Parathyroid adenoma (tissue), 2 donors: ENCODE measurements around the gene SEC61B.

Experiments
- H2AFZ ChIP-seq: fragments of 300-600 bp; sonication (generic); one replicate; pipeline ENCODE4 v1.7.0; 2017; ENCODE audit warnings: antibody characterized with exemption, mild to moderate bottlenecking
- H3K27ac ChIP-seq: fragments of 300-600 bp; sonication (generic); one replicate; pipeline ENCODE4 v1.7.0; 2017
- H3K27me3 ChIP-seq: fragments of 300-600 bp; sonication (generic); one replicate; pipeline ENCODE4 v1.7.0; 2017; ENCODE audit warnings: low read length; ENCODE audit not compliant: control insufficient read depth, insufficient read depth
- H3K36me3 ChIP-seq: fragments of 300-600 bp; sonication (generic); one replicate; pipeline ENCODE4 v1.7.0; 2017; ENCODE audit warnings: low read length; ENCODE audit not compliant: control insufficient read depth, insufficient read depth
- H3K4me1 ChIP-seq: fragments of 300-600 bp; sonication (generic); one replicate; pipeline ENCODE4 v1.7.0; 2017; ENCODE audit warnings: control low read depth
- H3K4me2 ChIP-seq: fragments of 300-600 bp; sonication (generic); one replicate; pipeline ENCODE4 v1.7.0; 2017; ENCODE audit warnings: low read length
- H3K4me3 ChIP-seq: fragments of 300-600 bp; sonication (generic); one replicate; pipeline ENCODE4 v1.7.0; 2017; ENCODE audit warnings: low read depth, low read length
- H3K79me2 ChIP-seq: fragments of 300-600 bp; sonication (generic); one replicate; pipeline ENCODE4 v1.7.0; 2017; ENCODE audit warnings: control low read depth
- H3K9ac ChIP-seq: fragments of 300-600 bp; sonication (generic); one replicate; pipeline ENCODE4 v1.7.0; 2017; ENCODE audit warnings: mild to moderate bottlenecking
- H3K9me3 ChIP-seq: fragments of 300-600 bp; sonication (generic); one replicate; pipeline ENCODE4 v1.7.0; 2017; ENCODE audit warnings: low read length; ENCODE audit not compliant: control insufficient read depth
- TF ChIP-seq, protein P1 (sequence below): fragments of 300-600 bp; sonication (generic); IDR thresholded peaks from one replicate; pipeline ENCODE4 v1.7.0; 2017; ENCODE audit warnings: antibody characterized with exemption, mild to moderate bottlenecking
- donor health status: primary hyperparathyroidism.

Gene SEC61B

DNA sequence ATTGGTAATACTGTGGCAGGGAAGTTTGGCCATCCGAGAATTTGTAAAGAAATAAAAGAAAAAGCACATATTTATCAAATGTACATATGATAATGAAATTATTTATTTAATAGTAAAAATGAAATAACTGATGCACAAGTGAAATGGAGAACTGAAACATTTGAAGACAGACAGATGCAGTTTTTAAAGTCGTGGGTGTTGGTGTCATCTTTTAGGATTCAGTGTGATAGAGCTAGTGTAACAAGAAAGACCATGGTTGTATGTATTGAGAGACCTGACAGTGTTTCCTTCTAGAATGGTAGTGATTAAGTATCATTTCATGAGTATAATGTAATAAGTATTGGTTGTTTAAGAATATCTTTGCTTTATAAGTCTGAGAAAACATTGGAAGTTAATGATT is 2.4 kb downstream of the SEC61B start:
- Histone ChIP-seq H3K27me3 (no peaks in the 10 kb centered on the region), H3K9ac (no peak overlapping the region), H2AFZ (no peak overlapping the region), H3K4me1 (peaks cover 2% of the 10 kb centered on the region), H3K4me3 (no peak overlapping the region), H3K27ac (no peak overlapping the region), H3K36me3 (no peaks in the 10 kb centered on the region), H3K79me2 (peaks cover 20% of the 10 kb centered on the region), H3K4me2 (no peak overlapping the region), H3K9me3 (no peaks in the 10 kb centered on the region)
- TF ChIP-seq, protein P1, sequence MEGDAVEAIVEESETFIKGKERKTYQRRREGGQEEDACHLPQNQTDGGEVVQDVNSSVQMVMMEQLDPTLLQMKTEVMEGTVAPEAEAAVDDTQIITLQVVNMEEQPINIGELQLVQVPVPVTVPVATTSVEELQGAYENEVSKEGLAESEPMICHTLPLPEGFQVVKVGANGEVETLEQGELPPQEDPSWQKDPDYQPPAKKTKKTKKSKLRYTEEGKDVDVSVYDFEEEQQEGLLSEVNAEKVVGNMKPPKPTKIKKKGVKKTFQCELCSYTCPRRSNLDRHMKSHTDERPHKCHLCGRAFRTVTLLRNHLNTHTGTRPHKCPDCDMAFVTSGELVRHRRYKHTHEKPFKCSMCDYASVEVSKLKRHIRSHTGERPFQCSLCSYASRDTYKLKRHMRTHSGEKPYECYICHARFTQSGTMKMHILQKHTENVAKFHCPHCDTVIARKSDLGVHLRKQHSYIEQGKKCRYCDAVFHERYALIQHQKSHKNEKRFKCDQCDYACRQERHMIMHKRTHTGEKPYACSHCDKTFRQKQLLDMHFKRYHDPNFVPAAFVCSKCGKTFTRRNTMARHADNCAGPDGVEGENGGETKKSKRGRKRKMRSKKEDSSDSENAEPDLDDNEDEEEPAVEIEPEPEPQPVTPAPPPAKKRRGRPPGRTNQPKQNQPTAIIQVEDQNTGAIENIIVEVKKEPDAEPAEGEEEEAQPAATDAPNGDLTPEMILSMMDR = no peak

DNA sequence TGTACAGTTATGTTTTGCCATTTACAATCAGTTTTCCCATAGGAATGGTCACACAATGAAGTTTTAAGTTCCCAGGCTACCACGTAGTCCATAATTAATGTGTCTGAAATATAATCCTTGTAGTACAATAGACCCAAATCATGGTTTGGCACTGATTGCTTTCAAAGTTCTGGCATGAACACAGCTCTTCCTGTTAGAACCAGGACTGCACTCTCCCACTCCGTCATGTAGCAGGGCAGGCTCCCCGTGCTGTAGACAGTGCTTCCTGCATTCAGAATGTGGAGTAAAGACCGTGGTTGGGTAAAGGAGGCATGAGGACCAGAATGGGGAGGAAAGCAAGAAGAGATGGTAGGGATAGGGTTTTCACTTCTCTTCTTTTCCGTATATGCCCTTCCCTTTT is 4.0 kb downstream of the SEC61B start:
- H3K36me3 ChIP-seq = no peaks in the 10 kb centered on the region
- no peak overlapping the region for H3K4me2 ChIP-seq
- H3K4me3 ChIP-seq = no peak overlapping the region
- TF ChIP-seq, protein P1 = no peak
- H3K27ac ChIP-seq = no peak overlapping the region
- no peaks in the 10 kb centered on the region for H3K27me3 ChIP-seq
- no peaks in the 10 kb centered on the region for H3K9me3 ChIP-seq
- H3K9ac ChIP-seq = no peak overlapping the region
- peaks cover 17% of the 10 kb centered on the region for H3K79me2 ChIP-seq
- no peak overlapping the region for H2AFZ ChIP-seq
- no peaks in the 10 kb centered on the region for H3K4me1 ChIP-seq

DNA sequence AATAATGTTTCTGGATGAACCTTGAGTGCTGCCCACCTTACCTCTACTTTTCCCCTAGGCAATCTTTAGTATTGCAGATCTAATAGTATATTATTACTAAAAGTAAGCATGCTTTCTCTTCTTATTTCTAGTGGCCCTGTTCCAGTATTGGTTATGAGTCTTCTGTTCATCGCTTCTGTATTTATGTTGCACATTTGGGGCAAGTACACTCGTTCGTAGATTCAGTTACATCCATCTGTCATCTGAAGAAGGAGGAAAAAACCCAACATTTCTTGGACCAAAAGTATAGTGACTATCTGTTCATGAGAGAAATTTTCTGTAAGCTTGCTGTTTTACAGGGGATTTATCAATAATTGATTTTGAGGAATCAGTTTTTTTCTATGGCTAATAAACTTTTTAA is 8.1 kb downstream of the SEC61B start:
- Histone ChIP-seq H3K36me3 (no peaks in the 10 kb centered on the region), H3K4me2 (no peak overlapping the region), H3K9me3 (no peaks in the 10 kb centered on the region), H3K4me1 (no peaks in the 10 kb centered on the region), H3K9ac (no peak overlapping the region), H3K4me3 (no peak overlapping the region), H3K27ac (no peak overlapping the region), H3K79me2 (no peaks in the 10 kb centered on the region), H3K27me3 (no peaks in the 10 kb centered on the region), H2AFZ (no peak overlapping the region)
- TF ChIP-seq, protein P1 = no peak

DNA sequence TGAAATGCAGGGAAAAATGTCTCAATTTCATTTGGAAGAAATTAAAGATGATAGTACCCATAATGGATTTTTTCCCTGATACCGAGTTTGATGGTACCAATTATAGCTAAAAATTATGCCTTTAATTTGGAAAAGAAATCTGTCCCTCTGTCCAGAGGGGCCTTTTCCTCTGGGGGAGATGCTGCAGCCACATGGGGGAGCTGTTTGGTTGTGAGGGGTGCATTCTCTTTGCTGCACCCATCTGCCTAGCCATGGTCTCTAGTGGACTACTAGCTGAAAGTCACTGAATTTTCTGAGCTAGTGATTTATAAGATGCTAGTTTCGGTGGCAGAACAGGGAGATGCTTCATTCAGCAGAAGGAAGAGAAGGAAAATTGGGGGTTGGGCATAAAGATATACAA is 9.6 kb downstream of the SEC61B start:
- no peaks in the 10 kb centered on the region for H3K4me1 ChIP-seq
- no peaks in the 10 kb centered on the region for H3K9me3 ChIP-seq
- H3K27ac ChIP-seq = no peak overlapping the region
- no peak overlapping the region for H3K4me2 ChIP-seq
- H2AFZ ChIP-seq = no peak overlapping the region
- no peaks in the 10 kb centered on the region for H3K79me2 ChIP-seq
- no peak overlapping the region for H3K9ac ChIP-seq
- TF ChIP-seq, protein P1 = peak; percentile 10
- no peaks in the 10 kb centered on the region for H3K27me3 ChIP-seq
- no peak overlapping the region for H3K4me3 ChIP-seq
- H3K36me3 ChIP-seq = no peaks in the 10 kb centered on the region

DNA sequence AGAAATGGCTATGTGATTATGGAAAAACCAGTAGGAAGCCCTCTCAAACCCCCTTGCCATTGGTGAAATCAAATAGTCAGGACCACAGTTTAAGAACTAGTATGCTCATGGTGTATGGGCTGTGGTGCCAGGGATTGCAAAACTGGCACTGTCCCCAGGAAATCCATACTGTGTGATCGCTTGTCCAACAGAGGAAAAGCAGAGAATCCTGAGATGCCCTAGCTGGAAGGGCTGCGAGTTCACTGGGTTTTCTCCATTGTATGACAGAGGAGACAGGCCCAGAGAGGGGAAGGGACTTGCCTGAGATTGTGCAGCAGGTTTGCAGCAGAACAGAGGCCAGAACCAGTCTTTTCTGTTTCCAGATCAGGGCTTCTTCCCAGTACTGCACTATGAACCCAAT is 12.5 kb downstream of the SEC61B start:
- H2AFZ ChIP-seq = no peak overlapping the region
- TF ChIP-seq, protein P1 = no peak
- H3K4me2 ChIP-seq = no peak overlapping the region
- H3K36me3 ChIP-seq = no peaks in the 10 kb centered on the region
- no peak overlapping the region for H3K9ac ChIP-seq
- no peak overlapping the region for H3K4me3 ChIP-seq
- H3K9me3 ChIP-seq = no peaks in the 10 kb centered on the region
- no peaks in the 10 kb centered on the region for H3K4me1 ChIP-seq
- no peaks in the 10 kb centered on the region for H3K79me2 ChIP-seq
- no peak overlapping the region for H3K27ac ChIP-seq
- H3K27me3 ChIP-seq = no peaks in the 10 kb centered on the region
